Daoy (cell line): ENCODE results near the gene BMP5. TPM values are rescaled to one million over a fixed set of nuclear protein-coding genes. Genes with fewer than 3 reads are reported as not detected.
A peak's percentile ranks its signal among the peaks of the same experiment; 100 is the strongest.
"Not testable (repeated sequence)": the region's sequence is repeated elsewhere in the genome, so short reads cannot be mapped to it uniquely, and the experiment has no call there.

Experiments used
- DNase-seq: peaks from one replicate; pipeline ENCODE4 v3.0.0-alpha.2; 2015; ENCODE audit warnings: low read depth
- total RNA-seq: library from RNA; depleted of rRNA; stranded (reverse); fragments of >200 nt; shearing (Covaris generic); gene quantifications from 2 replicates; pipeline ENCODE4 v1.2.3, GENCODE V29; 2014; rRNA removed

BMP5 gene
- 0.06 and 1.4 TPM in 2 replicates for total RNA-seq

DNA sequence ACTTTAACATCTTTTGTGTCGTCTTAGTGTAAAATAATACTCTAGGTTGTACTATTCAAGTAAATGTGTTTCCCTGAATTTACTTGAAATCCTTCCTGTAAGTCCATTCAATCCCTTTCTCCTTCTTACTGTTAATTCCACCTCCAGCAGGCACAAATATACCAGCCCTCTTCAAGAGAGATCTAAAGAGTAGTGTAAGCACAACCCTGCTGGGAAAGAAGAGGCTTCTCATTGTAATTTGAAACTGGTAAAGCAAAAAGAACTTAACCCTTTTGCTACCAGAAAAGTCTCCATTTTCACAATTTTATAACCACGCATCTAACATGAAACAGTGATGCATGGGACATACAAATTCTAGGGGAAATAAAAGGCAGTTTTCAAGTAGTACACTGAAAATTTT lies at the start of gene BMP5:
Gene BMP5, minus strand, starts transcription at position 191 of the 400 bp plus-strand sequence. CDS start 725 bp downstream, outside the sequence.
- no peak for DNase-seq

DNA sequence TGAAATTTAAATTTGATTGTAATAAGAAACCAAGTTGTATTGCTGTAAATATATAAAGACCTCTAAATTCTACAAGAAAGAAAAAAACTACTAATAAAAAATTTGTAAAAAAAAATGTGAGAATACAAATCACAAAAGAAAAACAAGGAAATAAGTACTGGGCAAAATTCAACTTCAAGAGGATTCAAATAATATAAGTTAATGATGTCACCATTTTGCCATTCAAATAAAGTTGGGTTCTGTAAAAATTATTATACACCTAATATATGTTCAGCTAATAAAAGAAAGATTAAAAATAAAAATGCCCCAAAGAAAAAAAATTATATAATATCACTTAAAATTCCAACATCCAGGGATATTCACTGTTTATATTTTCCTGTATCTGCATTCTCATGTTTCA lies 47.0 kb upstream of the BMP5 start:
- DNase-seq = no peak

DNA sequence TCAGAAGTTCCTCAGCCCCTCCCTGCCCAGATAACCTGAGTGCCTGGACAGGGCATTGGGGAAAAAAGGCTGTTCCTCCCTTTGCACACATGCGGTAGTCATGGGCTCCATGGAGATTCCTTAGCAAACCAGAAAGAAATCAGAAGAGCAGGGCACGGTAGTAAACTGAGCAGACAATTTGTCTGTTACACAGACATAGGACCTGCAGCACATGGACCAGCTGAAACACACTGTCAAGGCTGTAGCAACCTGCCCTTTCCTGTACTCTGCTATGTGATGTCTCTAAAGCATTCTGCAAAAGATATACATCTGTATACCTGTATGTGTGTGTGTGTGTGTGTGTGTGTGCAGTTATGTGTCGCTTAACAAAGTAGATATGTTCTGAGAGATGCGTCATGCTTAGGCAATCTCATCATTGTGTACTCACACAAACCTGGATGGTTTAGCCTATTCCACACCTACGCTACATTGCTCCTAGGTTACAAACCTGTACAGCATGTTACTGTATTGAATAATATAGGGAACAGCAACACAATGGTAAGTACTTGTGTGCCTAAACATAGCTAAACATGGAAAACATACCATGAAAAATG lies 44.4 kb upstream of the BMP5 start:
- DNase-seq = no peak

DNA sequence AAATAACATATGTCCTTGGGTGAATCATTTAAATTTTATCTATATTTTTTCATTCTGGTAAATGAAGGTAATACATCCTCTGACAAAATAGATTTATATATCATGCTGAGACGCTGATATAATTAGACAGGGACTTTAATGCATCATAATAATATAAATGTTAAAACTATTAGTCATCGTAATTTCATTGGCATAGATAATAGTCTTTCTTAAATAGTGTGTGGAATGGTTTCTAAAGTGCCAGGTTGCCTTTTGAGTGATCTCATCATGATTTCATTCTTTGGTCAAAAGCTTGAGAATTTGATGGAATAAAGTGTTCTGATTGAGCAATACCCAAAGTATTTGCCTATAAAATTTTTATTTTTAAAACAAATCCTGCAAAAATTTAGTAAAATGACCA lies 43.2 kb upstream of the BMP5 start:
- no peak for DNase-seq

DNA sequence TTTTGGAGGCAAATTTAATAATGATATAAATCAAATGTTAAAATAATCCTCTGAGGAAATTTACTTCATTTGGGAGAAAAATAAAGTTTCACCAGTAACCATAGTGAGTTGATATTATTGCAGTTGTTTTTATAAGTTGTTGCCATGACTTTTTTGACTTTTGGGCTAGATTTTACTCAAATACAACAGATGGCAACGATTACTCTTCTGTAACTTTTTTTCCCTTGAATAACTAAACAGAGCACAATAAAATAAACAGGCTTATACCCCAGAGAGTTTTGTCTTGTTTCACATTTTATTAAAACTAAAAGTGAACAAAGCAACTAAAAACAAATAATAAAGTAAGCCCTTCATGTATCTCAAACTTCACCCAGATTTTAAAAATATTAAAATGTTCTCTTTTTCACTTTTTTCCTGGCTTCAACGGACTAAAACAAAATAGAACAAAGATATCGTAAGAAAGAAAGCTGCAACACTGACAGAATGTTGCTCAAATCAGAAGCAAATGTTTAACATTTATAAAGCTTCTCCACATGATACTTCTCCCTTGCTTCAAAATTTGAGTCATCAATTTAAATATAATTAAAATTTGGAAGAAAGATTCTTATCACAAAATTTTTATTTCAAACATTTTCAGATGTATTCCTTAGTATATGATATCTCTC lies 42.5 kb upstream of the BMP5 start:
- no peak for DNase-seq

DNA sequence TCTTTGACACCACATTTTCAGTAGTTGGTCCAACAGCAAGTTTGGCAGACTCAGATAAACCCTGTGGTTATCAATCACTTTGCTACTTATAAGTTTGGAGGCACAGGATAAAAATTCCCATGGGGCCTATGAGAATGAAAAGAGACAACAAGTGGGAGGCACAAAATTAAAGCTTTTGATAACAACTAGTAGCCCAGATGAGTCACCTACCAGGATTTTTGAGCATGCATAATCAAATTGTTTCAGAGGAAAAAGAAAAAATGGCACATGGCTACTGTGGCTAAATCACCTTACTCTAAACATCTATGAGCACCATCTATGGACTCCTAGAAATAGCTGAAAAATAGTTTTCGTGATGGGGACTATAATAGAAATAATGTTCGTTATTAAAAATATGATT lies 40.8 kb upstream of the BMP5 start:
- DNase-seq = peak; percentile 32

DNA sequence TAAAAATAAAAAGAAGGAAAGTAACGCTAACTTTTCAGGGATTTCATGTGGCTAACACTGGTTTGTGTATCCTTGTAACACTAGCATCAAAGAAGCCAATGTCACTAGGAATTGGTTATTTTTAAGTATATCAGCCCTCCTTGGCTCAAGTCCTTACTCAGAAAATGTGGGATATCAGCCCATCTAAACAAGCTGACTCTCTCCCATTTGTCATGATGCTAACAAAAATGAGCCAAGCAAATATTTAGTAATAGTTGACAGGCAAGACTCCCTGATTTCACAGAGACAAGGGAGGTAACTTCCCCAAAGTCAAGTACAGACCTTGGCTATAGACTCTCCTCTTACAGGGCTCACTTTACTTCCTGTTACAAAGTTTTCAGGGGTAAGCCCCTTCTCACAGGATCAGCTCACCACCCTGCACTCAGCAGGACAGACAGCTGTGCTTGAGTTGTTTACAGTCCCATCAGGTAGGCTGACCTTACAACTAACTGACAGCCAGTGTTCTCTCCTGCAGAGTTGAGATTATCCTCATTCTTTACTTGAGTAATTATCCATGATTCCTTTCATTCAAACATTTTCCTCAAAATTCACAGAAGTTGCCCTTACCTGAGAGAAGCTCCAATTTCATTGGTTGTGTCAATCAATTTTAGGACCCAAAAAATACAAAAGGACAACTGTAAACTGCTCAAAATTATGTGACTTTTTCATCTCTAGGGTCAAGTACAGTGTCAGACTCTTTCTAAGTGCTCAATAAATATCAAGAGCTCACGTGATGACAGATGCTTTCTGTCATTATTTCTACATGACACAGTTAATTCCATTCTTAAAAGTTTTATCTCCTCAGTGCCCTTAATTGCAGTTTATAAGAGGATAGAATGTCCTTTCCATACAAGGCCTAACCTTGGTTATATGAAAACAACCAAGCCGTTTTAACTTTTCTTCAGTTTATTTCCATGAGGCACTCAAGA lies 38.1 kb upstream of the BMP5 start:
- DNase-seq = no peak

DNA sequence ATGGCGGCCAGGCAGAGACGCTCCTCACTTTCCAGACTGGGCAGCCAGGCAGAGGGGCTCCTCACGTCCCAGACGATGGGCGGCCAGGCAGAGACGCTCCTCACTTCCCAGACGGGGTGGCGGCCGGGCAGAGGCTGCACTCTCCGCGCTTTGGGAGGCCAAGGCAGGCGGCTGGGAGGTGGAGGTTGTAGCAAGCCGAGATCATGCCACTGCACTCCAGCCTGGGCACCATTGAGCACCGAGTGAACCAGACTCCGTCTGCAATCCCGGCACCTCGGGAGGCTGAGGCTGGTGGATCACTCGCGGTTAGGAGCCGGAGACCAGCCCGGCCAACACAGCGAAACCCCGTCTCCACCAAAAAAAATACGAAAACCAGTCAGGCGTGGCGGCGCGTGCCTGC lies 35.1 kb upstream of the BMP5 start:
- not testable (repeated sequence) for DNase-seq

DNA sequence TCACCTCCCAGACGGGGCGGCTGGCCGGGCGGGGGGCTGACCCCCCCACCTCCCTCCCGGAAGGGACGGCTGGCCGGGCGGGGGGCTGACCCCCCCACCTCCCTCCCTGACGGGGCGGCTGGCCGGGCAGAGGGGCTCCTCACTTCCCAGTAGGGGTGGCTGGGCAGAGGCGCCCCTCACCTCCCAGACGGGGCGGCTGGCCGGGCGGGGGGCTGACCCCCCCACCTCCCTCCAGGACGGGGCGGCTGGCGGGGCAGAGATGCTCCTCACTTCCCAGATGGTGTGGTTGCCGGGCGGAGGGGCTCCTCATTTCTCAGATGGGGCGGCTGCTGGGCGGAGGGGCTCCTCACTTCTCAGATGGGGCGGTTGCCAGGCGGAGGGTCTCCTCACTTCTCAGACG lies 34.5 kb upstream of the BMP5 start:
- DNase-seq = not testable (repeated sequence)

DNA sequence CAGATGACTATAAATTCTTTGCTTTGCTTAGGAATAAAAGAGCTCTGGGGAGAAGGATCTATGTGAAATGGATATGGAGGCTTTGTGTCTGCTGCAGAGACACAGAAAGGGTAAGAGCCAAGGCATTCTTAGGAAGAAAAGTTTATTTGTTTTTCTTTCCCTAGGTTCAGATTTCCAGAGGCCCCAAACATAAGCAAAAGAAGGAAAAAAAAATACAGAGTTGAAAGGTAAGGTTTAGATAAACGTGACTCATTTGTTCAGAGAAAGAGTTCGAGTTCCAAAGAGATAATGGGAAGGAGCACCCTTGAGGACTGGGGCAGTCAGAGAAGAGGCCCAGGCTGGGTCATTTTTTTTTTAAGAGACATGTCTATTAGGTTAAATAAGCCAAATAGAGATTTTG lies 27.4 kb upstream of the BMP5 start:
- DNase-seq = peak; percentile 6

DNA sequence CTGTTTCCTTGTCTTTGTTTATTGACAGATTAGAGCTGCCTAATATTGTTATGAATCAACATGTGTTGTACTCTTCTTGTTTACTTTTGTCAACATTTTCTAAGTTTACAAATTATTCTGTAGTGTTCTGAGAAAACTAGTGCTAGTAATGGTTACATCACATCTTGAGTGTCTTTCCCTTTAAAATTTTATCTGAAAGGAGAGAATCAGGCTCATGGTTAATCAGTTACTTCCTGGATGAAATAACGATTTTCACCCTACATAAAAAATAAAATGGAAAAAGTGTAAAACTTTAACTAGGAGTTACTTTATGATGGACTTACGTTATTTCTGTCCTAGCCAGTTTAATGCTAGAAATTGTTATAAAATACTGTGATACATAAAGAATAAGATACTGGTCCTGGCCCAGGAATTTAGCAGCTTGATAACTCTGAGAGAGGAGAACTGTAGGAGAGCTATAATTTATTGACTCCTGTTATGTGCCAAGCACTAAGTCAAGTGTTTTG lies 26.4 kb upstream of the BMP5 start:
- DNase-seq = no peak

DNA sequence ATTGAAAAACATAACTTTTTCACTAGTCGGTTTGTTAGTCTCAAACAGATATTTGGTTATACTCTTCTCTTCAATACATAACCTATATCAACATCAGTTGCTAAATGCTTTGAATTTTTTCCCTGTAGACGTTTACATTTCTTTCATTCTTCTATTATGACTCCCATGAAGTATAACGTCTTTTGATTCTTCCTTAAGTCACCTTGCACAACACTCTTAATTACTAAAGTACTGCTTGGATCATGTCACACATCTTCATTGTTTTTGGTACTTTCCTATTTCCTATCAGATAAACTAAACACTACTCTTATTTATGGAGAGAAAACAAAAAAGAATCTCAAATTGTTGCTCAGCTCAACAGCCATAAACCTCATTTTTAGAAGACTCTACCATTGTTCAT lies 23.0 kb upstream of the BMP5 start:
- DNase-seq = no peak

DNA sequence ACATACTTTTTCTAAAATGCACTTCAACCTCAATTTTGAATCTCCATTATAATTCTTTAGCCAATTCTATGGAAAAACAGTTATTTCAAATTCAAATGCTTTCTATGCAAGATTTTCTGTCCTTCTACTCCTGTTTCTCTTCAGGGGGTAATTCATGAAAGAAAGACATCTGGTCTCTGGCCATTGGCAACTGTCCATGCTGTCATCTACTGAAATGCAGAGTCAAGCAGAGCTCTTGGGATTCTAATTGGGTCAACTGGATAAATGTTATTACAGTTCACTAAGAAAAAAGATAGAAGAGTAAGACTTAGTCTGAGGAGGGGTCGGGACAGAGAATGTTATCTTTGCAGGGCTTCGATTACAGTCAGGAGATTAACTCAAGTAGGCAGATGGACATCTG lies 22.0 kb upstream of the BMP5 start:
- DNase-seq = no peak

DNA sequence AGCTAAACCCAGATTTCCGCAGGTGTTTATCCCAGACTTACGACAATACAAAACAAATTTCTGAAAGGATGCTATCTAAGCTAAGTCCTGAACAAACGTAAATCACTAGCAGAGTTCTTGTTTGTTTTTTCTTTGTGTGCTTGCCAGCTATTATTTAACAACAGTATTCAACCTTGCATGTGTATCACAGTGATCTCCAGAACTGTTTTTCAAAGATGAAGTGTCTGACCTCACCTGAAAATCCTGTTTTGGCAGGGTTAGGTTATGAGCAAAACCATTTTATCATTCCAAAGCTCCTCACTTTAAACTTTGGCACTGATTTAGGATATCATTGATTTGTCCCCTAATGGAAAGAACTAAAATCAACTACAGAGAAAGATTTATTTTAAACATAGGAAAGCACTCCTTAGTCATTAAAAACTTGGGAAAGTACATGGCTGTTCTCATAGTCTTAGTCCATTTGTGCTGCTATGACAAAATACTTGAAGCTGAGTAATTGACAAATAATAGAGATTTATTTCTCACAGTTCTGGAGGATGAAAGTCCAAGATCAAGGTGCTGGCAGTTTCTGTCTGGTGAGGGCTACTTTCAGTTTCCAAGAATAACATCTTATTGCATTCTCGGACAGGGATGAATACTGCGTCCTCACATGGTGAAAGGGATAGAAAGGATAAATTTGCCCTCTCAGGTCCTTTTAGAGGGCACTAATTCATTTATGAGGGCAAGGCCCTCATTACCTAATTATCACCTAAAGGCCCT lies 20.8 kb upstream of the BMP5 start:
- DNase-seq = no peak

DNA sequence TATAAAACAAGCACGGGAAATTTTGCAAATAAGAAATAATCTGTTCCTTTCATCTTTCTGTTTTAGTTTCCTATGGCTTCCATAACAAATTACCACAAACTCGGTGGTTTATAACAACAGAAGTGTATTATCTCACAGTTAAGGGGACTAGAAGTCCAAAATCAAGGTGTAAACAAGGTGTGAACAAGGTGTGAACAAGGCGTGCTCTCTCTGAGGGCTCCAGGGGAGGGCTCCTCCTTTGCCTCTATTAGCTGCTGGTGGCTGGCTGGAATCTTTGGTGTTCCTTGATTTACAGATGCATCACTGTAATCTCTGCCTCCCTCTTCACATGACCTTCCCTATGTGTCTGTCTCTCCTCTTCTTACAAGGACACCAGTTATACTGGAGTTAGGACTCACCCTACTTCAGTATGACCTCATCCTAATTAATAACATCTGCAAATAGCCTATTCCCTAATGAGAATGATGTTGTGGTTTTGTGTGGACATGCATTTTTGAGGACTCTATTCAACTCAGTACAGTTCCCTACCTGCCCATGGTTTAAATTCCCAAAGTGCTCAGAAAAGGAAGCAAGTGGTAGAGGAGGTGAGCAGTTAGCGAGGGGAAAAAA lies 17.5 kb upstream of the BMP5 start:
- no peak for DNase-seq

DNA sequence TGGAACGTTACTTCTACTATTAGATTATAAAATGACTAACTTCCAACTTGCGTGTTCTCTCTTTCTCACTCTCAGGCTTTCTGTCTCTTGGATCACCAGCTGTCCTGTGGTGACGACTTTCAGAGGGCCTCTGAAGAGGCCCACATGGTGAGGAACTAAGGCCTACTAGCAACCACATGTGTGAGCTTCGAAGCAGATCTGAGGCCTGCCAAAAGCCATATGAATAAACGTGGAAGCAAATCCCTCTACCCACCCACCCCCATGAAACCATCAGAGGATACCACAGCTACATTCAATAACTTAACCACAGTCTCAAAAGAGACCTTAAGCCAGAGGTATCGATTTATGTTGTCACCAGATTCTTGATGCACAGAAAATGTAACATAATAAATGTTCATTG lies 13.5 kb upstream of the BMP5 start:
- DNase-seq = no peak

DNA sequence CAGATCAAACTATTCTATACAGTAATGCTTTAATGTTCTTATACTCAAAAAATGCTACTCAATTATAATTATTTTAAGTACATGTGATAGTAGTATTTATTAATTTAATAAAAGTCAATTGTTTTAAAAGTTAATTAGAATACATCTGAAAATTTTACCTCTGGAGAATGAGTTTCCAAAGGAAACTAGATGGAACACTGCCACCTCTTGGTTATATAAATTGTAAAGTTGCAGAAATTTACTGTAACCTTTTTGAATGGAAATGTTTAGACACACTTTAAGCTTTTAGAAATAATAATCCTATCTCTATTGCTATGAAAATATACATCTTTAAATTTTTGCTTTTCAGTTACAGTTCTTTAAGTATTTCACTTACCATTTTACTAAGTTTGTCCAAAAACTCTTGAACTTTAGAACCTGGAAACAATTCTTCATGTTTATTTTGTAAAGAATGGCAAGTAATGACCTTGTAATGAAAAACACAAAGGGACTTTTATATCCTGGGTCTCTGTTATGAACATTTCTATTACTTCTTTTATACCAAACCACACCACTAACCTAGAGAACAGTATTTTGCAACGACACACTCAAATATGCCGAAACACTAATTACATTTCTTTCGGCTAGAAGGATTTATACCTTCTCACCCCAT lies 10.9 kb upstream of the BMP5 start:
- DNase-seq = no peak

DNA sequence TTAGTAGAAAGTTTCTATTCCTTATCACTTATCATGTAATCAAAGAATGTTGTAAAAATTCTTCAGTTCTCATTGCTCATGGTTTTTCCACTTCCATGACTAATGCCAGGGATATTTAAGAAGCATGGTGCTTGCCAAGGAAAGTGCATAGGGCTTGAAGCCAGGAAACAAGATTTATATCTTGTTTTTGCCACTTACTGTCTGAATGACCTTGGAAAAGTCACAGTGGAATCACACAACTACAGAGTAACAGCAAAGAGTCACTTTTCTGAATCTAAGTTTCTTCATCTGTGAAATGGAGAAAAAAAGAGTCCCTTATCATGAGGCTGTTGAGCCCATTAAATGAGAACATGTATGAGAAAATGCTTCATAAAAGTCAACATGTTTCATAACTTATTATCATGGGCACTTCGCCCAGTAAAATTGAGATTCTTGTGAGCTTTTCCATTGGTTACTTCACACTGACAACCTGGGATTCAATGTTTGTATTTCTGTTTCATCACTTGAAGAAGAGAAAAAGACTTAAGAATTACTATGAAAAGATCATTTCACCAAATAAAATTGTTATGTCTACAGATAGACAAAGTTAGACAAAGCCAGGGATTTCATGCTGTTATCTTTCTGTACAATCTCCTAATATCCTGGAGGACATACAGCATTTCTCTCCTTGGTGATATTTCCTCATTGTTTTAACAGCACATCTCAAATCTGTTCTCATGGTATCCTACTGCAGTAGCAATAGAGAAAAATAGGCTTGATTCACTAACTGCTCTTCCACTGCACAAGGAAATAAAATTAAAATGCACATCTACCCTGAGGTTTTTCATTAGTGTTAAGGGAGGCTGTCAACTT lies 7.6 kb upstream of the BMP5 start:
- DNase-seq = peak; percentile 81

DNA sequence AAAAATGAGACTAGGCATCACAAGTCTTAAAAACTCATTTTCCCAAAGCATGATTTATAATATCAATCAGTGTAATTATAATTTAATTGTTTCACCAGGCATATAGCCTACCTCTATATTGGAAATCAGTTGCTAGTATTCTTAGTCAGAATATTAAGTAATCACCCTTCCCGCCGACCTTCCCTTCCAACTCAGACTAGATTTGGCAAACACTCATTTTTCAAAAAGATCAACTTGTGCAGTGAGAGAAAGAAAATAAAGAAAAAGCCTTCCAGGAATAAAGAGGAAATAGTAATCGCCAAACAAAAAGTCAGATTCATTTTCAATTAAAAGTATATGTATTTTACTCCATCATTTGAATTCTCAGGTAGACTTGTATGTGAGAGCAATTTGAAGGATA lies 1.9 kb upstream of the BMP5 start:
- no peak for DNase-seq

DNA sequence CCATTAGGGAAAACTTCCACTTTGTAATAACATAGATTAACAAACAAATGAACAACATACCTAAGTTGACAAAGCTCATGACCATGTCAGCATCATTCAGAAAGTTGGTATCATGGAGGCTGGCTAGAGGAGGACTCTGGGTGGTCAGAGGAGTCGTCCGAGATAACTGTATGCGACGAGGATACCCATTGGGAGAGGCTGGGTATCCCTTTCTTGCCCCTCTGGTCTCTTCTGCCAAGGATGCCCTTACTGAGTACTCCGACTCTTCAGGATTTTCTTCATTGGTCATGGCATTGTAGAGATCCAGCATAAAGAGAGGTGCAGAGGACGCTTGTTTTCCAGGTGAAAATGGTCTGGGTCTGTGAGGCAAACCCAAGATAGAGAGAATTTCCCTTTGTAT lies 1.1 kb downstream of the BMP5 start:
- no peak for DNase-seq
